HG03469 (cell line): ENCODE data around the gene ZBTB33.
A peak's percentile ranks its signal among the peaks of the same experiment; 100 is the strongest.

Experiments
- ATAC-seq: cut with Tn5 transposase; IDR thresholded peaks from one replicate; pipeline ENCODE4 v1.9.1; 2021; ENCODE audit warnings: mild to moderate bottlenecking, moderate library complexity, moderate number of reproducible peaks; ENCODE audit not compliant: unreplicated experiment

The ZBTB33 gene

GRCh38 chrX:120304256-120304655 is 53.6 kb downstream of the ZBTB33 start:
- ATAC-seq: peak; percentile 30

- no peak for ATAC-seq
Measured at GRCh38 chrX:120305531-120306141, 55.0 kb downstream of the ZBTB33 start.

GRCh38 chrX:120306630-120307029 is 56.0 kb downstream of the ZBTB33 start:
- ATAC-seq: no peak
